GM13976 (cell line): ENCODE data around the gene KRT34.
"Not testable (repeated sequence)": the region's sequence is repeated elsewhere in the genome, so short reads cannot be mapped to it uniquely, and the experiment has no call there.

Source experiments
- DNase-seq: peaks from one replicate; pipeline ENCODE4 v3.0.0; 2012; ENCODE audit warnings: low spot score
- in situ Hi-C: fragments of 300-500 bp; cut with MboI; formaldehyde crosslinking; loops from one replicate; pipeline ENCODE4 v1.12.0; 2022; ENCODE audit warnings: low sequenced_read_pairs, mixed read lengths, inconsistent platforms; ENCODE audit not compliant: unreplicated experiment
- TF ChIP-seq, protein P1 (sequence below): IDR thresholded peaks from 2 replicates; pipeline ENCODE4 v1.5.1; 2012; ENCODE audit warnings: borderline replicate concordance, mild to moderate bottlenecking; ENCODE audit not compliant: insufficient read depth; ENCODE audit errors: extremely low read depth, missing control alignments, control extremely low read depth

Gene KRT34

DNA sequence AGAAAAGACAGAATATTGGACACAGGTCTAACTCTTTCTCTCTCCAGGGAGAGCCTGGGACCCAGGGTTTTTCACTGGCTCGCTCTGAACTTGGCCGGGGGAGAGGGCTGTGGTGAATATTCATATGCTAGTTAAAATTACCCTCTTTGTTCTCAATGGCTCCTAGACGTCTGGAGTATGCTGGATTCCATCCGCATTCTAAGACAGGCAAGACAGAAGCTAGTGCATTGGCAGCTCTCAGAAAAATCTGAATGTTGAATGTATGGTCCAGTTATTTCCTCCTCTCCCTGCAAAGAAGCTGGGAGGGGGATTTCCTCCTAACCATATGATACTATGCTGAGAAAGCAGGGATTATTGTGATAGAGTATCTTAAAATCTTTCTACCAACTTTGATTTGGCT is 5.6 kb upstream of the KRT34 start:
- TF ChIP-seq, protein P1, sequence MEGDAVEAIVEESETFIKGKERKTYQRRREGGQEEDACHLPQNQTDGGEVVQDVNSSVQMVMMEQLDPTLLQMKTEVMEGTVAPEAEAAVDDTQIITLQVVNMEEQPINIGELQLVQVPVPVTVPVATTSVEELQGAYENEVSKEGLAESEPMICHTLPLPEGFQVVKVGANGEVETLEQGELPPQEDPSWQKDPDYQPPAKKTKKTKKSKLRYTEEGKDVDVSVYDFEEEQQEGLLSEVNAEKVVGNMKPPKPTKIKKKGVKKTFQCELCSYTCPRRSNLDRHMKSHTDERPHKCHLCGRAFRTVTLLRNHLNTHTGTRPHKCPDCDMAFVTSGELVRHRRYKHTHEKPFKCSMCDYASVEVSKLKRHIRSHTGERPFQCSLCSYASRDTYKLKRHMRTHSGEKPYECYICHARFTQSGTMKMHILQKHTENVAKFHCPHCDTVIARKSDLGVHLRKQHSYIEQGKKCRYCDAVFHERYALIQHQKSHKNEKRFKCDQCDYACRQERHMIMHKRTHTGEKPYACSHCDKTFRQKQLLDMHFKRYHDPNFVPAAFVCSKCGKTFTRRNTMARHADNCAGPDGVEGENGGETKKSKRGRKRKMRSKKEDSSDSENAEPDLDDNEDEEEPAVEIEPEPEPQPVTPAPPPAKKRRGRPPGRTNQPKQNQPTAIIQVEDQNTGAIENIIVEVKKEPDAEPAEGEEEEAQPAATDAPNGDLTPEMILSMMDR = no peak
- DNase-seq = no peak
- in situ Hi-C loops = no loop called here

DNA sequence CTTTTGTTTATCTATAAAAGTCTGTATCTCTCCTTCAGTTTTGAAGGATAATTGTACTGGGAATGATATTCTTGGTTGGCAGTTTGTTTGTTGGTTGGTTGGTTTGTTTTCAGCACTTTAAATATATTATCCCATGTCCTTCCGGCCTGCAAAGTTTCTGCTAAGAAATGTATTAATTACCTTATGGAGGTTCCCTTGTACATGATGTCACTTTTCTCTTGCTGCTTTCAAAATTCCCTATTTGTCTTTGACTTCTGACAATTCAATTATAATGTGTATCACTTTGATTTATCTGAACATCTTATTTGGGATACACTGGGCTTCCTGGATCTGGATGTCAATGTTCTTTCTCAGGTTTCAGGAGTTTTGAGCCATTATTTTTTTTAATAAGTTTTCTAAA is 4.1 kb upstream of the KRT34 start:
- no peak for DNase-seq
- TF ChIP-seq, protein P1 = no peak
- in situ Hi-C loops = no loop called here

DNA sequence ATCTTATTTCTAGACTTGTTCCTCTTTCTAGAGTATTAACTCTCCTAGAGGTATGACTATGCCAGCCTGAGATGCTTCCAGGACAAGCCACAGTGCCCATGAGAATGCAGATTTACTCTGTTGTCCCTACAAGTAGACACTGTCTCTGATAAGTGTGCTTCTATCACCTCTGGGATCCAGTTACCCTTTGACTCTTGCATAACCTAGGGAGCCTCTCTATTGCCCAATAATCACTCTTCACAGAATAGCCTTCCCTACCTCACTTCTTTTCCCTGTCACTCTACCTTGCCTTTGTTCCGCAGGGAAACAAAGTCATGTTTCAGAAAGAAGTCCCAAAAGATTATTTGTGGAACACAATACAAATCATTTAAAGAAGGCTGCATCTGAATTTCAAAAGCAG is 1.6 kb upstream of the KRT34 start:
- TF ChIP-seq, protein P1 = no peak
- DNase-seq = no peak
- in situ Hi-C loops = no loop called here

DNA sequence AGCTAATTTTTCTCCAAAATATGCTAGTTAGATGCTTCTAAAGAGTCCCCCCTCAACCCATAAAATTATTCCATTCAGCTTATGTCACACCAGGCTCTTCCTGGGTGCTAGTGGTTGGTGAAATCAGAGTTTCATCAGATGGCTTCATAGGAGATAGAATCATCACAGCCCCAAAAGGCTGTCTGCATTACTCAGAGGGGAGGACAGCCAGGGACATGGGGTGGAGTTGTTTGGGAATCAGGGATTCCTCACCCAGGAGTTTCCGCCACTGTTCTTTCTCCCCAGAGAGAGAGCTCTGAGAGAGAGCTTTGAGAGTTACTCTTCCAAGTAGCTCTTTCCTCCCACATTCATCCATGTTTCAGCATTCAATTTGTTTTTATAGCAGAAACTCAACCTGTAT is 288 bp upstream of the KRT34 start:
- in situ Hi-C loops = no loop called here
- DNase-seq = no peak

DNA sequence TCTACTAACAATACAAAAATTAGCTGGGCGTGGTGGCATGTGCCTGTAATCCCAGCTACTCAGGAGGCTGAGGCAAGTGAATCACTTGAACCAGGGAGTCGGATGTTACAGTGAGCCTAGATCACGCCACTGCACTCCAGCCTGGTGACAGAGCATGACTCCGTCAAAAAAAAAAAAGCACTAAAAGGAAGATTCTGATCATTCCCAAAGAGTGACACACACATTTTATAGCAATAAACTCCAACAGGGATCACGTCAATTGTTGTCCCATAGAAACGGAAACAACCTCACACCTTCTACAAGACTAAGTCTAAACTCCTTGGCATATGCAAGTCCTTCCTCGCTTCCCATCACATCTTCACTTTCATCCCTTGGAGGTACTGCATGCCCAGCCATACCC is 2.0 kb downstream of the KRT34 start:
- DNase-seq, in situ Hi-C loops: not testable (repeated sequence)

More for the DNA sequence above, 288 bp upstream of the KRT34 start:
- TF ChIP-seq, protein P1 = no peak

DNA sequence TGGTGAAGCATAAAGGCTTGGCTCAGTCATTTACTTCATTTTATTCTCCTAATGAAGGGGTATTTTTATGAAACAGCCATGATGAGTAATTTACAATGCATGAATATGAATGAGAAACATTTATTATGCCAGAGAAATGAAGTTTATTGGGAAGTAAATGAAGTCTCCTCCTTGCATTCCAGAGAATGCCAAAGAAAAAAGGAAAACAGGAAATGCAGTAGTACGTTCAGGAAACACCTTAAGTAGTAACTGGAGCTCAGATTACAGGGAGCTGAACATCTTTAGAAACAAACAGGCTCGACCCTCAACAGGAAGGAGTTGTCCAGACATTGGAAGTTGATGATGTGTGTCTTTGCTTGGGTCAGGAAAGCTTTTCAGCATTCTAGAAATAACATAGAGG is 4.6 kb downstream of the KRT34 start:
- in situ Hi-C loops = no loop called here
- TF ChIP-seq, protein P1 = no peak
- no peak for DNase-seq

DNA sequence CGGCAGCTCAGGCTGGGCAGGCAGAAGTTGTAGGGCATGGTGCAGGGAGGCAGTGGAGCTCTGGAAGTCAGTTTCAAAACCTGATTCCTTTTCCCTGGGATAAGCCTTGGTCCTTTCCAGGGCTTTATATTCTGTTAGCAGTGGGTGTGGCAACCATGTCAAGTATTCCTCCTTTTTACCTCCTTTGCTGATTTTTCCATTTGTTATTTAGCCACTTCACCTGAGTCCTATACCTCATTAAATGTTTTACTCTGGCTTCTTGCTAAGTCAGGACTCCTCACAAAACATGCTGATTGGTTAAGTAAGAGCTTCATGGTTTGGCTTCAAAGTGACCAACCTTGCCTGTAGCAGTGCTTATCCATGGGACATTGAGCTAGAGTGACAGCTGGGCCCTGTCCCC is 12.4 kb downstream of the KRT34 start, which contains the start of gene KRT33B:
Gene KRT33B (minus strand): TSS at position 101 of the 400 bp plus-strand sequence. CDS start 63 bp downstream, at position 38.
- no peak for DNase-seq
- in situ Hi-C loops = no loop called here
- TF ChIP-seq, protein P1 = no peak
